Neural progenitor cell (in vitro differentiated cells): ENCODE results near the gene INO80C. TPM values are rescaled to one million over a fixed set of nuclear protein-coding genes. Genes with fewer than 3 reads are reported as not detected.

Experiments
- DNase-seq: peaks from one replicate; pipeline ENCODE4 v3.0.0-alpha.2; 2016; ENCODE audit warnings: low spot score
- H2AFZ ChIP-seq: fragments of 200-600 bp; sonication (generic); replicated peaks from 2 replicates; pipeline ENCODE4 v1.6.1; 2016; ENCODE audit warnings: antibody characterized with exemption
- H3F3A ChIP-seq: fragments of 200-600 bp; sonication (generic); 2 replicates; pipeline ENCODE4 v1.6.1; 2016; ENCODE audit warnings: antibody characterized with exemption, low read depth
- H3K27ac ChIP-seq: fragments of 200-600 bp; sonication (generic); 2 replicates; pipeline ENCODE4 v1.5.1; 2016; ENCODE audit warnings: mild to moderate bottlenecking
- H3K27me3 ChIP-seq: fragments of 200-600 bp; sonication (generic); 2 replicates; pipeline ENCODE4 v1.6.1; 2016; ENCODE audit warnings: mild to moderate bottlenecking, moderate library complexity
- H3K36me3 ChIP-seq: fragments of 200-600 bp; sonication (generic); 2 replicates; pipeline ENCODE4 v1.5.1; 2016
- H3K4me1 ChIP-seq: fragments of 200-600 bp; sonication (generic); 2 replicates; pipeline ENCODE4 v1.6.1; 2016; ENCODE audit warnings: mixed run types
- H3K4me2 ChIP-seq: fragments of 200-600 bp; sonication (generic); 2 replicates; pipeline ENCODE4 v1.6.1; 2016
- H3K4me3 ChIP-seq: fragments of 200-600 bp; sonication (generic); 2 replicates; pipeline ENCODE4 v1.5.1; 2016
- H3K79me2 ChIP-seq: fragments of 200-600 bp; sonication (generic); 2 replicates; pipeline ENCODE4 v1.6.1; 2016; ENCODE audit warnings: low read depth
- H3K9ac ChIP-seq: fragments of 200-600 bp; sonication (generic); 2 replicates; pipeline ENCODE4 v1.6.1; 2016
- H3K9me3 ChIP-seq: fragments of 200-600 bp; sonication (generic); 2 replicates; pipeline ENCODE4 v1.5.1; 2016; ENCODE audit warnings: low read depth
- H4K20me1 ChIP-seq: fragments of 200-600 bp; sonication (generic); 2 replicates; pipeline ENCODE4 v1.6.1; 2016; ENCODE audit warnings: low read depth
- H3K27ac Mint-ChIP-seq: 3 replicates; pipeline ENCODE4 v1.8.0; 2021; ENCODE audit warnings: mixed read lengths
- H3K27me3 Mint-ChIP-seq: 2 replicates; pipeline ENCODE4 v1.8.0; 2022; ENCODE audit warnings: low read depth, mild to moderate bottlenecking, inconsistent platforms, moderate library complexity, mixed read lengths; ENCODE audit not compliant: insufficient read depth
- H3K36me3 Mint-ChIP-seq: 3 replicates; pipeline ENCODE4 v1.8.0; 2021; ENCODE audit warnings: mixed read lengths
- H3K4me1 Mint-ChIP-seq: 3 replicates; pipeline ENCODE4 v1.8.0; 2021; ENCODE audit warnings: mixed read lengths
- H3K4me3 Mint-ChIP-seq: 3 replicates; pipeline ENCODE4 v1.8.0; 2021; ENCODE audit warnings: mild to moderate bottlenecking, moderate library complexity, mixed read lengths
- H3K9me3 Mint-ChIP-seq: 3 replicates; pipeline ENCODE4 v1.8.0; 2020; ENCODE audit warnings: mixed read lengths
- EZH2 ChIP-seq: fragments of 200-600 bp; sonication (generic); IDR thresholded peaks from 2 replicates; pipeline ENCODE4 v1.6.1; 2017; ENCODE audit warnings: antibody characterized with exemption, mild to moderate bottlenecking, moderate library complexity
- EZH2phosphoT487 ChIP-seq: fragments of 200-600 bp; sonication (generic); IDR thresholded peaks from 2 replicates; pipeline ENCODE4 v1.6.1; 2017; ENCODE audit warnings: antibody characterized with exemption
- total RNA-seq: library from RNA; depleted of rRNA; stranded (reverse); fragments of >200 nt; gene quantifications from 2 replicates; pipeline ENCODE4 v1.2.3, GENCODE V29; 2015; ENCODE audit warnings: low replicate concordance
- TF ChIP-seq, protein P1 (sequence below): fragments of 200-600 bp; sonication (generic); IDR thresholded peaks from 2 replicates; pipeline ENCODE4 v1.5.1; 2017; ENCODE audit warnings: antibody characterized with exemption, mild to moderate bottlenecking

The INO80C gene
- total RNA-seq, 1 donor from 2014 or later = 13.2 TPM

DNA sequence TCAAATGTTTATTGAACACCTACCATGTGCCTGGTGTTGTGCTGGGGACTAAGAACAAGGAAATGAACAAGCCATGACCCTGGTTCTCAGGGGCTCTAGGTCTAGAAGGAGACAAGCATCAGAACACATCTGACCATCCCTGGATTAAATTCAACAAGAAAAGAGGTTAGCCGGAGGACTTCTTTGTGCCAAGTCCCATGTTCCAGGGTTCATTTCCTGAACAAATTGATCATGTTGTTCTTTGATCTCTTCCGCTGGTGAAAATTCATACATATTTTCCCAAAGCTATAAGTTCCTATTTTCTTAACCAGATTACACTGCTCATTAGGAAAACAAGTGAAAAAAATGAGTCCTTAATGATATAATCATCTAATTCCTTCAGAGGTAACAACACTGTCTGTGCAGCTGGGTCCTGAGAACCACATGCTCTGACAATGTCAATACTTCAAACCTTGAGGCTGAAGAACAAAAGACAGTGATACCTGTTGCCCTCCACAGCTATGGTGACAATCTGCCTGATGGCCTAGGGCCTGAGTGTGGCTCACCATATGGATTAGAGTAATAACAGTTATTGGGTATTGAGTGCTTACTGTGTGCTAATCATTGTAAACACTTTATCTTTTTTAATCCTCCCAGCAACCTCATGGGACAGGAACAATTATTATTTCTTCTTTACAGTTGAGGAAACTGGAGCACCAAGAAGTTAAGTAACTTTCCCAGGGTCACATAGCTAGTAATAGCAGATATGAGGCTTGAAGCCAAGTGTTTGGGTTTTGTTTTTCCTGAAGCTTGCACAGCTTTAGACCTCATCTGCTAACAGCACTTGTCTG, 24.6 kb upstream of the INO80C start:
- Histone ChIP-seq H3K27me3 (no peaks in the 10 kb centered on the region), H4K20me1 (no peaks in the 10 kb centered on the region), H3F3A (no peaks in the 10 kb centered on the region), H3K9ac (no peak overlapping the region), H3K4me2 (no peak overlapping the region), H3K27ac (no peak overlapping the region), H3K79me2 (no peaks in the 10 kb centered on the region), H3K36me3 (no peaks in the 10 kb centered on the region), H2AFZ (no peak overlapping the region), H3K4me3 (no peak overlapping the region), H3K9me3 (no peaks in the 10 kb centered on the region), H3K4me1 (peaks cover 9% of the 10 kb centered on the region)
- Mint-ChIP-seq H3K9me3 (no peaks in the 10 kb centered on the region), H3K4me3 (no peak overlapping the region), H3K36me3 (no peaks in the 10 kb centered on the region), H3K4me1 (peaks cover 39% of the 10 kb centered on the region), H3K27me3 (peaks cover 6% of the 10 kb centered on the region), H3K27ac (peak overlapping the region; percentile 81)
- TF ChIP-seq EZH2 (no peak), EZH2phosphoT487 (no peak)
- TF ChIP-seq, protein P1, sequence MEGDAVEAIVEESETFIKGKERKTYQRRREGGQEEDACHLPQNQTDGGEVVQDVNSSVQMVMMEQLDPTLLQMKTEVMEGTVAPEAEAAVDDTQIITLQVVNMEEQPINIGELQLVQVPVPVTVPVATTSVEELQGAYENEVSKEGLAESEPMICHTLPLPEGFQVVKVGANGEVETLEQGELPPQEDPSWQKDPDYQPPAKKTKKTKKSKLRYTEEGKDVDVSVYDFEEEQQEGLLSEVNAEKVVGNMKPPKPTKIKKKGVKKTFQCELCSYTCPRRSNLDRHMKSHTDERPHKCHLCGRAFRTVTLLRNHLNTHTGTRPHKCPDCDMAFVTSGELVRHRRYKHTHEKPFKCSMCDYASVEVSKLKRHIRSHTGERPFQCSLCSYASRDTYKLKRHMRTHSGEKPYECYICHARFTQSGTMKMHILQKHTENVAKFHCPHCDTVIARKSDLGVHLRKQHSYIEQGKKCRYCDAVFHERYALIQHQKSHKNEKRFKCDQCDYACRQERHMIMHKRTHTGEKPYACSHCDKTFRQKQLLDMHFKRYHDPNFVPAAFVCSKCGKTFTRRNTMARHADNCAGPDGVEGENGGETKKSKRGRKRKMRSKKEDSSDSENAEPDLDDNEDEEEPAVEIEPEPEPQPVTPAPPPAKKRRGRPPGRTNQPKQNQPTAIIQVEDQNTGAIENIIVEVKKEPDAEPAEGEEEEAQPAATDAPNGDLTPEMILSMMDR = no peak
- DNase-seq = no peak

DNA sequence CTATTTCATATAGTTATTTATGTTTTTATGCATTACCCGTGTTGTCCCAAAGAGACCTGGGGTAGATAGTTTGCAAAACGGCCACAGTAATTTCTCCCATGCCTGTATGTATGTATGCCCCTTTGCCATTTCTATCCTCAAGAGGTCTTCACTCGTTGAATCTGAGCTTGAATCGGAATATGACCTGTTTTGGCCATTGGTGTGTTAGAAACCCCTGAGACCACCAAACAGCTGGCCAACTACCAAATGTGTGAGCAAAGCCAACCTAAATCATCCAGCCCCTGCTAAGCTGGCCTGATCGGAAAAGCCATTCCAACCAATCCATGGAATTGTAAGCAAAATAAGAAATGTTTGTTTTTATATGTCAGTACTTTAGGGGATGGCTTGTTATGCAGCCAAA, 23.4 kb upstream of the INO80C start:
- TF ChIP-seq EZH2 (no peak), EZH2phosphoT487 (no peak)
- TF ChIP-seq, protein P1 = no peak
- H3K27me3 Mint-ChIP-seq = peaks cover 6% of the 10 kb centered on the region
- no peaks in the 10 kb centered on the region for H3K79me2 ChIP-seq
- no peak overlapping the region for H3K27ac Mint-ChIP-seq
- no peak overlapping the region for H3K4me3 Mint-ChIP-seq
- H2AFZ ChIP-seq = no peak overlapping the region
- no peaks in the 10 kb centered on the region for H3K9me3 ChIP-seq
- H3K4me3 ChIP-seq = no peak overlapping the region
- H3K4me1 Mint-ChIP-seq = peaks cover 30% of the 10 kb centered on the region
- no peak overlapping the region for H3K4me2 ChIP-seq
- no peaks in the 10 kb centered on the region for H4K20me1 ChIP-seq
- H3K9me3 Mint-ChIP-seq = no peaks in the 10 kb centered on the region
- no peaks in the 10 kb centered on the region for H3K27me3 ChIP-seq
- H3K36me3 Mint-ChIP-seq = no peaks in the 10 kb centered on the region
- peaks cover 2% of the 10 kb centered on the region for H3K4me1 ChIP-seq
- H3K36me3 ChIP-seq = no peaks in the 10 kb centered on the region
- no peak for DNase-seq
- H3F3A ChIP-seq = no peaks in the 10 kb centered on the region
- H3K9ac ChIP-seq = no peak overlapping the region
- H3K27ac ChIP-seq = no peak overlapping the region

DNA sequence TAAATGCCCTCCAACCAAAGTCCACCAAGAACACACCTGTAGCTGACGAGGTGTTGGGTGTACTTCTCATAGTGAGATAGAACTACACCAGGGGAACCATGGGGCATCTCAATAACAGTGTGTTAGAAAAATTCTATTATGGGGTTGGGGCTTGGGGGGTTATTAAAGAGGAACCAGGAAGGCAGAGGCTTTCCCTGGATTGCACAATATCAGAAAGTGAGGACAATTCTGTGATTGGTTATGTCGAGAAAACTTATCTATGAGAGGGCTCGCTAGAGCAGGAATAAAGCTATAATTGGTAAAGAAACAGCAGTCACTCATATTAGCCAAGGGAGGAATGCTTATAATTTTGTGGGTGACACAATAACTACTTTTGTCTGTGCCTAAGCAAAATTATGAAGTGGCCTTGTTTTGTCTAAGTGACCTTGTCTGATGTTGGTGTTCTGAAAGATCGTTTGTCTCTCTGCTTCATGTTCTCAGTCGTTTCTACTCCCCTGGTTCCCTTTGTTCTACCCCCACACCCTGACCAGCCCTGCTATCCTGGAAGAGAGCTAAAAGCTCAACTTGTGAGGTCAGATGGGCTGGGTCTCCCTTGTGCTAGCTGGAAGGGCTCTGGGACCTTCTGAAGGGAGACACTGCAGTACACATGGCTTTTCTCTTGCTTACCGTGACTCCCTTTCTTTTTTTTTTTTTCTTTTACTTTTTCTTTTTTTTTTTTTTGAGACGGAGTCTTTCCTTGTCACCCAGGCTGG, 21.6 kb upstream of the INO80C start:
- no peak overlapping the region for H3K4me3 Mint-ChIP-seq
- Histone ChIP-seq H3K9ac (no peak overlapping the region), H3K27ac (no peak overlapping the region), H4K20me1 (no peaks in the 10 kb centered on the region), H2AFZ (no peak overlapping the region), H3K9me3 (no peaks in the 10 kb centered on the region), H3K79me2 (no peaks in the 10 kb centered on the region), H3K4me3 (no peak overlapping the region), H3K4me2 (no peak overlapping the region), H3F3A (no peaks in the 10 kb centered on the region), H3K27me3 (no peaks in the 10 kb centered on the region), H3K36me3 (no peaks in the 10 kb centered on the region), H3K4me1 (peaks cover 6% of the 10 kb centered on the region)
- peaks cover 6% of the 10 kb centered on the region for H3K27me3 Mint-ChIP-seq
- no peak overlapping the region for H3K27ac Mint-ChIP-seq
- H3K9me3 Mint-ChIP-seq = no peaks in the 10 kb centered on the region
- peaks cover 34% of the 10 kb centered on the region for H3K4me1 Mint-ChIP-seq
- TF ChIP-seq EZH2 = no peak
- TF ChIP-seq EZH2phosphoT487 = no peak
- TF ChIP-seq, protein P1 = no peak
- no peaks in the 10 kb centered on the region for H3K36me3 Mint-ChIP-seq
- DNase-seq = no peak
